Umbilical cord (tissue), 2 donors: ENCODE data around the gene ADPGK. TPM values are rescaled to one million over a fixed set of nuclear protein-coding genes. Genes with fewer than 3 reads are reported as not detected.

Experiments
- DNase-seq: peaks from one replicate; pipeline ENCODE4 v3.0.0-alpha.2; 2015; ENCODE audit warnings: low spot score
- total RNA-seq: library from RNA; depleted of rRNA; stranded (reverse); fragments of >200 nt; gene quantifications from one replicate; pipeline ENCODE4 v1.2.3, GENCODE V29; 2014; ENCODE audit warnings: low replicate concordance; ENCODE audit not compliant: insufficient read depth

Gene ADPGK
- total RNA-seq, 1 donor from 2014 or later = 56.3 TPM

GRCh38 chr15:72790302-72790910 is 6.8 kb upstream of the ADPGK start:
- DNase-seq = no peak

GRCh38 chr15:72787526-72787925 is 4.0 kb upstream of the ADPGK start:
- no peak for DNase-seq

- DNase-seq = no peak
Measured at GRCh38 chr15:72786676-72787345, 3.3 kb upstream of the ADPGK start.

DNA sequence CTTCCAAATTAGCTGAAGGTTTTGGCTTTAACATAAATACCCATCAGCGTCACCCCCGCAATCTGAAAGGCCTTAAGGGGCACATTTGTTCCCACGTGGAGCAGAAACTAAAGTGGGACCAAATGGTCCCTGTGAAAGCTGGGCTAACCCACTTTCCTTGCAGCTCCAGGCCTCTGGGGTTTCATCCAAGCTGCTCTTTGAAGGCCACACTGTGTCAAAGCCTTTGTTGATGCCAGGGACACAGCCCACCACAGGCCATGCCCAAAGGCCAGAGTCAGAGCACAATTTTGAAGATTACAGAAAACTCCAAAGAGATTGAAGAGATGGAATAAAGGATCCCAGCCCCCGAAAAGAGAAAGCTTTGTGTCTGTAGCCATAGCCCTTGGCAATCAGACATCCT is 2.7 kb upstream of the ADPGK start:
- no peak for DNase-seq

DNA sequence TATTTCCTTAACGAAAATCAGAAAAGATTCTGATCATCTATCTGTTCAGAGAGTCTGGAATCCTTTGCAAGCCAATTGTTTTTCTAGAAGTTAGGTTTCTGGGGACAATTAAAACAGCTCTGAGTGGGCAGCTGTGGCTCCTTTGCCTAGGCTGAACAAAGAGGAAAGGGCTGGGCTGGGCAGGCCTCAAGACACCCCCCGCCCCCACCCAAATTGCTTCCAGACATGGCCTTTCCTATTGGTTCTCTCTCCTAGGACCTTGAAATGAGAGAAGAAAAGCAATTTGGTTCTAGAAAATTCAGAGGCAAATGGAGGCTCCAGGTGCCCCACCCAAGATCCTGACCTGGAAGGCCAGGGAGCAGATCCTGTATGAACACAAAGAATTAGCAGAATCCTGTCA is 2.3 kb upstream of the ADPGK start:
- no peak for DNase-seq

DNA sequence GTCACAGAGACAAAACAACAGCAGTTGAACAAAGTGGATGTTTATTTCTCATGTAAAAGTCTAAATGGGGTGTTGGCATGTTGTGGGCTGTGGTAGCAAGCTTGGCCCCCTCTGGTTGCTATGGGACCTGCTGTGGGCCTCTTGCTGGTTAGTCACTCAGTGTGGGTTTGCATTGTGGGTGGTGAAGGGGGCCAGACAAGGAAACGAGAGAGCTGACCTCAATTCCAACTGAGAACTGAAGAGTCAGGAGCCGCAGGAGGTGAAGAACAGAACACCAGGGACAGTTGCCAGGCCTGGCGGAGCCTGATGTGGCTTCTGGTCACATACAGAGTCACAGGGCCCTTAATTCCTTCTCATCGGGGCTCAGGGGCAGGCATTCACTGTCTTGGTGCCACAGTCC is 1.9 kb upstream of the ADPGK start:
- peak; percentile 49 for DNase-seq

- no peak for DNase-seq
Measured at GRCh38 chr15:72784456-72784876, 908 bp upstream of the ADPGK start.

DNA sequence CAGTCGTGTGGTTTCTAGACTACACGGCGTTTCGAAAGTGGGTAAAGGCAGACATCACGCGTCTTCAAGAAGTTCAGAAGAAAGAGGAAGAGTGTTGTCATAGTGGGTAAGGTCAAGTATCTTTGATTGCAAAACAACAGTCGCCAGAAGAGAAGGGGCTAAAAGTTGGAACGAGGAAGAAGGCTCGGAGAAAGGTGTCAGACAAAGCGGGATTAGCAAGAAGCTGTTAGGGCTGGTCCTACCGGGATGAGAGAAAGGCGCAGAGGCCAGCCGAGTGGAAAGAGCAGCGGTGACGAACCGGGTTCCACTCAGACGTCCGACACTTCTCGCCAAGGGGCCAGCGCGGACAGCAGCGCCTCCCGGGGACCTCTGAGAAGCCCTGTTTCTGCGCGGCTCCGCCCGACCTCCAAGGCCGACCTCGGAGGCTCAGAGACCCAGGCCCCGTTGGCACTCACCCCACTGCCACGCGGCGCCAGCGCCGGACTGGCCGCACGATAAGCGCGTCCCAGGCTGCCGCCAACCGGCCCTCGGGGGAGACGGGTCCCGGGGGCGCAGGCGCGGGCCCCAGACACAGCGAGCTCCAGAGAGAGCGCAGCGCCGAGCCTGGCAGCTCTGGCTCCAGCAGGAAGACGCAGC is 436 bp downstream of the ADPGK start:
- DNase-seq = peak; percentile 50

GRCh38 chr15:72782274-72783003 is 1.1 kb downstream of the ADPGK start:
- DNase-seq = no peak

DNA sequence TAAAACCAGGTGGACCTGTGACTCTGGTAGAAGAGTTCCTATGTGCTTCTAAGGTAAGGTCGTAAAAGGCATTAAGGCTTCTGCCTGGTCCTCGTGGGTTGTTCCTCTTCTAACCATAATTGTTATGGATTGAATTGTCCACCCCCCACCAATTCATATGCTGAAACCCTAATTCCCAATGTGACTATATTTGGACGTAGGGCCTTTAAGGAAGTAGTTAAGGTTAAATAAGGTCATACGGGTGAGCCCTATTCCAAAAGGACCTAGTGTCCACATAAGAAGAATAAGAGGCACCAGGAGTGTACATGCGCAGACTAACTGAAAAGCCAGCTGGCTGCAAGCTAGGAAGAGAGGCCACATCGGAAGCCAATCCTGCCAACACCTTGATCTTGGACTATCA is 1.9 kb downstream of the ADPGK start:
- DNase-seq = no peak

DNA sequence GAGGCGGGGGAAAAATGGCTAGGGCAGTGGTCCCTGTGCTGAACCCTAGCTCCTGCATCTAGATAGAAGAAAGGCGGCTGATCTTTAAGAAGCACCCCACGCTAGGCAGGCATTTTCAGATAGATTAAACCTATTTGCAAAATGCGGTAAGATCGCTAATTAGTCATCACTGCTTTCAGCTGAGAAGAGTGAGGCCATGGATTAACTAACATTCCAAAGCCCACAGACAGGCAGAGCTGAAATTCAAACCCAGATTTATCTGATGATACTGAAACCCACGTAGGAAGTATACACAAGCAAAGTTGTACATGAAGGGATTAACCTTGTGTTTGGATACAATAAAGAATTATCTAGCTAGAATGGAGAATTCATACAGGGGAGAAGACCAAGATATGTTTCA is 4.8 kb downstream of the ADPGK start:
- no peak for DNase-seq

DNA sequence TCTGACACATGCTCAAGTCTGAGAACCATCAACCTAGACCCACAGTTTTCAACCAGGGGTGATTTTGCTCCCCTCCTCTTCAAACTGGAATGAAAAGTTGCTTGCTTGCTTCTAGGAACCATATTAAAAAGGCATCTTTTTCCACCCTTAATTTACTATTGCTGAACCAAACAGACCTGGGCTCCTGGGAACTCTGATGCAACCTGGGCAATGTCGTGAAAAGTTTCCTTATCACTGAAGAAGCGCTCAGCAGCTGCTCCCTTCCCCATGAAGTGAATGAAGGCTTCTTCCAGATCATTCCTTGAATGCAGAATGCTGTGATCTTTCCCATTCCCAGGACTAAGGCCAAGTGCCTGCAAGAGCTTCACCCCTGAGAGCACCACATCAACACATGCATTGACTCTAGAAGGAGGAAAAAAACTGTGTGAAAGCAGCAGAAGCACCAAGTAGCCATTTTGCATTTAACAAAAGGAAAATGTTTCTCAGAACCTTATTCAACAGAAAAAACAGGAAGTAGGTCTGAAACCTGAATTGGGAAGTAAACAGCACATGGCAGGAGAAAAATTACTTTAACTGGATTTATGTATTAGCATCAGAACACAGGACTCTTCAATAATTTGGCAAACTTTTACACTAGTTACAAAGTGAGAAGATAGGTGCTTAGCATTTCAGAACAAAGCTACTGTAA is 8.7 kb downstream of the ADPGK start:
- DNase-seq = no peak

DNA sequence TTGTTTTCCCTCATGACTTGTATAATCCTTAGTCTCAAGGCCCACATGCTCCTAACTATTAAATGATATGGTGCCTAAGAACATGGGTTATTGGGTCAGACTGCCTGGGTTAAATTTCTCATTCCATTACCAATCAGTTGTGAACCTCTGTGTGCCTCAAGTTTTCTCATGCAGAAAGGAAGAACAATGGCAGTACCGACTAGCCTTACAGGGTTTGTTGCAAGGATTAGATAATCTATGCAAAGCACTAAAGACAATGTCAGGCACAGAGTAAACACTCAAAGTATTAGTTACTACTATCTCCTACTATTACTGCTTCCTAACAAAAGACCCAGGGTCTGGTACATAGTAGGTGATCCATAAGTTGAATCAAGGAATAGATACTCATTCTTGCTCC is 12.2 kb downstream of the ADPGK start:
- DNase-seq = no peak

- DNase-seq = no peak
Measured at GRCh38 chr15:72770673-72771328, 12.8 kb downstream of the ADPGK start.

GRCh38 chr15:72766780-72767179 is 16.8 kb downstream of the ADPGK start:
- DNase-seq = no peak

DNA sequence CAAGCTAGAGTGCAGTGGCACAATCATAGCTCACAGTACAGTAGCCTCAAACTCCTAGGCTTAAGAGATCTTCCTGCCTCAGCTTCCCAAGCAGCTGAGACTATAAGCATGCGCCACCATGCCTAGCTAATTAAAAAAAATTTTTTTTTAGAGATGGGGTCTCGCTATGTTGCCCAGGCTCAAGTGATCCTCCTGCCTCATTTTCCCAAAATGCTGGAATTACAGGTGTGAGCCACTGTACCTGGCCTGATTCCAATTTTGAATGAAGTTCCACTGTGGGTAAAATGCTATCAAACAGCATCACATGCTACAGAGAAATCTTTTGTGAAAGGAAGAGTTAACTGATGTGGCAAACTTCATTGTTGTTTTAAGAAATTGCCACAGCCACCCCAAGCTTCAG is 17.5 kb downstream of the ADPGK start:
- DNase-seq = no peak

DNA sequence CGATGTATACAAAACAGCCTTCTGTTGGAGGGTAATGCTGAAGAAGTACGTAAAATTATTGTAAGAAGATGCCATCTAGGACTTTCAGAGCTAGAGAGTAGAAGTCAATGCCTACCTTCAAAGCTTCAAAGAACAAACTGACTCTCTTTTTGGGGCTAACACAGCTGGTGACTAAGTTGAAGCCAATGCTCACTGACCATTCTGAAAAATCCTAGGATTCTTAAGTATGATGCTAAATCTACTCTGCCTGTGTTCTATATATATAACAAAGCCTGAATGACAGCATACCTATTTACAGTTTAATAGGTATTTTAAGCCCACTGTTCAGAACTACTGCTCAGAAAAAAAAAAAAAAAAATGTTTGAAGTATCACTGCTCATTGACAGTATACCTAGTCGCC is 18.9 kb downstream of the ADPGK start:
- no peak for DNase-seq

DNA sequence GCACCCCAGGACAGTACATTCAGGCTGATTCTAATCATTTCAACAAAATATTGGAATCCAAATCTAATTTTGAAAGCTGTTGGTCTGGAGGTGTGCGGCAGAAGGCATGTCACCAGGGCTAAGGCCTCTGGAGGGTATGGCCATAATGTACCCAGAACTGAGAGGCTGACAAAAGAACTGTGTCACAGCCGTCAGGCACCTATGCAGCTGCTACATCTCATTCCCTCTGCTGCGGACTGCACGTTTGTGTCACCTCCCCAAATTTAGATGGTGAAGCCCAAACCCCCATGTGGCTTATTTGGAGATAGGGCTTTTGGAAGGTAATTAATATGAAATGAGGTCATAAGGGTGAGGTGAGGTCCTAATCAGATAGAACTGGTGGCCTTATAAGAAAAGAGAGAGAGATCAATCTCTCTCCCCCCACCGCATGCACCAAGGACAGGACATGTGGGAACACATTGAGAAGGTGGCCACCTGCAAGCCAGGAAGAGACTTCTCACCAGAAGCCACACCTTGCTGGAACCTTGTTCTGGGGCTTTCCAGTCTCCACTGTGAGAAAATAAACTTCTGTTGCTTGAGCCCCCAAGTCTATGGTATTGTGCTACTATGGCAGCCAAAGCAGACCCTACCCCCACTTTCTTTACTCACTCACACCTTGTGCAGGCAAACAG is 22.8 kb downstream of the ADPGK start:
- no peak for DNase-seq

DNA sequence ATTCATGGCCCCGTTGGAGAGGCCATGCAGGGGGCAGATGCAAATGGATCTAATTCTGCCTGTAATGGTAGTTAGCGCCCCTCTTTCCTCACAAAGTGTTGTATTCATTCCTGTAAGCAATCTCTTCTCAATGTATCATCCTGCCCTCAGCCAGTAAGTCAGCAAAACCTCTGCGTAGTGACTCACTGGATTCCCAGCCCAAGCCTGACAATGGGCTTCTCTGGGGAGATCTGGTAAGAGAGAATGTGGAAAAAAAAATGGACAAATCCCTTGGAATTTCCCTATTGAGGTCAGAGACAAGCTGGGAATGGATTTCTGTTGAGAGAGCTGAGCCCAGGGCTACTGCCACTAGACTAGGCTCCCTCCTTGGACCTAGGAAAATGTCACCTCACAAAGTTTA is 25.4 kb downstream of the ADPGK start:
- DNase-seq = peak; percentile 41

DNA sequence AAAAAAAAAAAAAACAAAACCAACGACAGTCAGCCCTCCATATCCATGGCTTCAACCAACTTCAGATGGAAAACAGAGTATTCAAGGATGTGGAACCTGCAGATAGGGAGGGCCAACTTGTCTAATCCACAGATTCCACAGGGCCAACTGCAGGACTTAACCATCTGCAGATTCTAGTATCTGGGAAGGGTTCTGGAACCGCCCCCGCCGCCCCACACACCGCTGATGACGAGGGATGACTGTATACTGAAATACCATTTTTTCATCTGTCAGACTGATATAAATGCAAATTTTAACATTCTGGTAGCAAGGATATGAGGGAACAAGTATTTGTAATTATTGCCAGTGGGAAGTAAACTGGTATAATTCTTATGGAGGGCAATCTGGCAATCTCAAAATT is 29.5 kb downstream of the ADPGK start:
- DNase-seq = no peak
